Activated CD8-positive, alpha-beta memory T cell treated with anti-CD3 and anti-CD28 coated beads for 4 hours (primary cell): ENCODE measurements around the gene RERE.

Experiments used
- DNase-seq, 2 donors: peaks; one replicate each; pipeline ENCODE4 v3.0.0-alpha.2; 2020; ENCODE audit warnings: low read depth in 2 of 2

The RERE gene

GRCh38 chr1:8352471-8352845, 465.0 kb downstream of the RERE start:
- DNase-seq = no peak

GRCh38 chr1:8351693-8352470, 465.6 kb downstream of the RERE start:
- DNase-seq = no peak

- no peak for DNase-seq
Observed at GRCh38 chr1:8350914-8351684, 466.3 kb downstream of the RERE start.

GRCh38 chr1:8349961-8350360, 467.5 kb downstream of the RERE start:
- no peak for DNase-seq

GRCh38 chr1:8349473-8349865, 468.0 kb downstream of the RERE start:
- no peak for DNase-seq

- DNase-seq = peak; percentile 20 to 29
Observed at GRCh38 chr1:8348777-8349472, 468.5 kb downstream of the RERE start.

- no peak for DNase-seq
Observed at GRCh38 chr1:8348047-8348776, 469.2 kb downstream of the RERE start.

GRCh38 chr1:8347635-8348034, 469.8 kb downstream of the RERE start:
- no peak for DNase-seq

- DNase-seq = no peak
Observed at GRCh38 chr1:8345621-8346415, 471.6 kb downstream of the RERE start.

GRCh38 chr1:8344893-8345507, 472.4 kb downstream of the RERE start:
- no peak for DNase-seq

- no peak for DNase-seq
Observed at GRCh38 chr1:8343464-8344001, 473.9 kb downstream of the RERE start.

- DNase-seq = no peak
Observed at GRCh38 chr1:8343044-8343443, 474.4 kb downstream of the RERE start.

GRCh38 chr1:8342325-8342724, 475.1 kb downstream of the RERE start:
- DNase-seq = no peak

GRCh38 chr1:8340448-8340847, 477.0 kb downstream of the RERE start:
- no peak for DNase-seq

GRCh38 chr1:8339203-8339600, 478.2 kb downstream of the RERE start:
- no peak for DNase-seq

GRCh38 chr1:8338526-8339202, 478.8 kb downstream of the RERE start:
- DNase-seq = no peak

- DNase-seq = no peak
Observed at GRCh38 chr1:8337776-8338525, 479.5 kb downstream of the RERE start.

GRCh38 chr1:8335246-8335645, 482.2 kb downstream of the RERE start:
- no peak for DNase-seq
